OCI-LY1 (cell line): ENCODE results near the gene HDAC9.

Experiments used
- CTCF ChIP-seq: fragments of 200-600 bp; sonication (generic), shearing (Covaris generic); IDR thresholded peaks from 2 replicates; pipeline ENCODE4 v1.5.1; 2017; ENCODE audit warnings: mild to moderate bottlenecking, antibody characterized with exemption, low read length, moderate library complexity, mixed read lengths
- EZH2 ChIP-seq: fragments of 200-600 bp; sonication (generic), shearing (Covaris generic); IDR thresholded peaks from 2 replicates; pipeline ENCODE4 v1.8.0; 2017; ENCODE audit warnings: borderline replicate concordance, mixed run types, mild to moderate bottlenecking, antibody characterized with exemption, low read length, moderate library complexity, mixed read lengths

GRCh38 chr7:18855796-18856195, 360.2 kb downstream of the HDAC9 start:
- TF ChIP-seq CTCF, result no peak
- TF ChIP-seq EZH2, result no peak
